PC-3 (cell line): ENCODE data around the gene GALNT13.

Experiments
- CTCF ChIP-seq: fragments of 300-600 bp; sonication (generic); conservative IDR thresholded peaks from 2 replicates; pipeline ENCODE4 v1.5.1; 2017; ENCODE audit warnings: antibody characterized with exemption, low read depth, mild to moderate bottlenecking, low read length
- EZH2 ChIP-seq: fragments of 300-600 bp; sonication (generic); IDR thresholded peaks from one replicate; pipeline ENCODE4 v1.6.1; 2017; ENCODE audit warnings: antibody characterized with exemption, mild to moderate bottlenecking, low read length; ENCODE audit not compliant: unreplicated experiment

- no peak for TF ChIP-seq CTCF
- TF ChIP-seq EZH2 = no peak
These were observed 262.1 kb downstream of the GALNT13 start for GRCh38 chr2:154133823-154134222.
